ENCODE results near the gene ALOX15. TPM values are rescaled to one million over a fixed set of nuclear protein-coding genes. Genes with fewer than 3 reads are reported as not detected.

The ALOX15 gene
- total RNA-seq, 1 experiment from 2014 or later: 0.31 TPM

- Mint-ChIP-seq H3K4me1 (peaks cover 10 to 13% of the 10 kb centered on the region in 2 experiments), H3K36me3 (ENCODE audit: insufficient read depth in 1 of 3, low read depth in 3 of 3) (peaks cover 6 to 19% (median 11%) of the 10 kb centered on the region in 3 experiments), H3K4me3 (no peak overlapping the region), H3K9me3 (no peaks in the 10 kb centered on the region), H3K27me3 (ENCODE audit: low read depth) (peaks cover 4% of the 10 kb centered on the region), H3K27ac (no peak overlapping the region; a peak in 1 of 7 replicates)
- Histone ChIP-seq H3K56ac (ENCODE audit: insufficient read length, low read depth, low read length) (no peak overlapping the region), H3K4me1 (ENCODE audit: insufficient read depth, low read length) (no peaks in the 10 kb centered on the region; the same call in 1 of the 2 replicates), H4K5ac (ENCODE audit: insufficient read length, low read depth, low read length) (no peak overlapping the region), H3K27me3 (ENCODE audit: insufficient read depth, low read length) (no peaks in the 10 kb centered on the region), H3K27ac (ENCODE audit: insufficient read length, low read depth, low read length) (no peak overlapping the region), H3K14ac (ENCODE audit: insufficient read depth, low read length) (no peak overlapping the region), H3K18ac (ENCODE audit: insufficient read length, low read depth, low read length) (no peak overlapping the region), H3K9me3 (ENCODE audit: control insufficient read depth, low read depth, low read length) (no peaks in the 10 kb centered on the region), H2AFZ (ENCODE audit: low read length) (no peak overlapping the region), H3K79me1 (ENCODE audit: insufficient read depth, low read depth, low read length, poor library complexity, severe bottlenecking) (no peaks in the 10 kb centered on the region), H3K79me2 (ENCODE audit: insufficient read depth, low read length) (no peaks in the 10 kb centered on the region), H4K20me1 (ENCODE audit: control insufficient read depth, insufficient read depth, insufficient read length) (no peaks in the 10 kb centered on the region), H3K23me2 (ENCODE audit: insufficient read length, low read depth, low read length, poor library complexity, severe bottlenecking) (no peaks in the 10 kb centered on the region), H4K91ac (ENCODE audit: insufficient read length, low read depth, low read length) (no peak overlapping the region), H3K9ac (ENCODE audit: extremely low read depth, insufficient read length, low read length) (no peak overlapping the region), H2BK15ac (ENCODE audit: low read depth, low read length) (no peak overlapping the region), H4K8ac (replicated peaks; ENCODE audit: insufficient read length, low read depth, low read length) (no peak overlapping the region), H3K4me2 (ENCODE audit: insufficient read depth, insufficient read length, low read length) (no peak overlapping the region), H3T11ph (ENCODE audit: low read length) (no peak overlapping the region), H3K4ac (ENCODE audit: low read depth, low read length) (no peak overlapping the region), H3K23ac (ENCODE audit: insufficient read length, low read depth, low read length) (no peak overlapping the region), H2BK5ac (ENCODE audit: insufficient read length, low read length) (no peak overlapping the region), H2AK5ac (ENCODE audit: insufficient read length, low read length) (no peak overlapping the region), H2BK20ac (ENCODE audit: low read depth, low read length, poor library complexity, severe bottlenecking) (no peak overlapping the region), H2BK12ac (ENCODE audit: insufficient read length, low read depth, low read length) (no peak overlapping the region), H2BK120ac (ENCODE audit: low read depth, low read length, poor library complexity, severe bottlenecking) (no peak overlapping the region)
- WGBS (ENCODE audit: extremely low coverage, insufficient read length, low lambda C conversion rate): no CpG with 5 or more reads among the region's 5 CpGs
- DNase-seq: no peak
- no peak for TF ChIP-seq CTCF (conservative IDR thresholded peaks at IDR 0.05)
Observed at GRCh38 chr17:4666296-4666695, 24.8 kb upstream of the ALOX15 start.
